Activated gamma-delta T cell treated with anti-CD3 and anti-CD28 coated beads, Interleukin-2, amount 50 U/mL, for 16 hours (primary cell): ENCODE measurements around the gene XYLT1.
"Not testable (repeated sequence)": the region's sequence is repeated elsewhere in the genome, so short reads cannot be mapped to it uniquely, and the experiment has no call there.

Source experiments
- DNase-seq: peaks from one replicate; pipeline ENCODE4 v3.0.0-alpha.2; 2020; ENCODE audit warnings: low read depth

Gene XYLT1

GRCh38 chr16:17431968-17432625, 38.7 kb downstream of the XYLT1 start:
- no peak for DNase-seq

GRCh38 chr16:17431012-17431411, 39.7 kb downstream of the XYLT1 start:
- no peak for DNase-seq

- DNase-seq = no peak
Measured at GRCh38 chr16:17426451-17426850, 44.3 kb downstream of the XYLT1 start.

GRCh38 chr16:17424771-17425170, 46.0 kb downstream of the XYLT1 start:
- no peak for DNase-seq

- DNase-seq = no peak
Measured at GRCh38 chr16:17423221-17423620, 47.5 kb downstream of the XYLT1 start.

GRCh38 chr16:17420816-17421215, 49.9 kb downstream of the XYLT1 start:
- no peak for DNase-seq

GRCh38 chr16:17419266-17419665, 51.5 kb downstream of the XYLT1 start:
- DNase-seq = no peak

- DNase-seq = no peak
Measured at GRCh38 chr16:17417740-17418139, 53.0 kb downstream of the XYLT1 start.

- peak; percentile 22 for DNase-seq
Measured at GRCh38 chr16:17416461-17417311, 54.1 kb downstream of the XYLT1 start.

GRCh38 chr16:17414916-17415315, 55.8 kb downstream of the XYLT1 start:
- no peak for DNase-seq

- DNase-seq = no peak
Measured at GRCh38 chr16:17414421-17414820, 56.3 kb downstream of the XYLT1 start.

- DNase-seq = no peak
Measured at GRCh38 chr16:17413508-17413907, 57.3 kb downstream of the XYLT1 start.

- DNase-seq = no peak
Measured at GRCh38 chr16:17412791-17413190, 58.0 kb downstream of the XYLT1 start.

GRCh38 chr16:17412221-17412620, 58.5 kb downstream of the XYLT1 start:
- DNase-seq = no peak

- DNase-seq = no peak
Measured at GRCh38 chr16:17411263-17411662, 59.5 kb downstream of the XYLT1 start.

- not testable (repeated sequence) for DNase-seq
Measured at GRCh38 chr16:17410316-17410715, 60.4 kb downstream of the XYLT1 start.

GRCh38 chr16:17409894-17410293, 60.9 kb downstream of the XYLT1 start:
- DNase-seq = no peak

- DNase-seq = no peak
Measured at GRCh38 chr16:17408955-17409441, 61.8 kb downstream of the XYLT1 start.

GRCh38 chr16:17408296-17408695, 62.5 kb downstream of the XYLT1 start:
- DNase-seq = no peak

- no peak for DNase-seq
Measured at GRCh38 chr16:17407321-17407720, 63.4 kb downstream of the XYLT1 start.

GRCh38 chr16:17404941-17405689, 65.6 kb downstream of the XYLT1 start:
- DNase-seq = no peak

- DNase-seq = no peak
Measured at GRCh38 chr16:17403859-17404545, 66.8 kb downstream of the XYLT1 start.
